BJ (cell line): ENCODE results near the gene CINP. TPM values are rescaled to one million over a fixed set of nuclear protein-coding genes. Genes with fewer than 3 reads are reported as not detected.
A peak's percentile ranks its signal among the peaks of the same experiment; 100 is the strongest.

Source experiments
- CTCF ChIA-PET: fragments of 350-600 bp; formaldehyde crosslinking; extraction: SDS; loops from one replicate; lab custom pipeline; 2021; ENCODE audit warnings: antibody characterized with exemption, inconsistent platforms; lab: Yijun Ruan, JAX
- POLR2A ChIA-PET: fragments of 300-600 bp; sonication (Branson Sonifier 250); formaldehyde crosslinking; extraction: SDS; loops from one replicate; lab custom pipeline; 2021; ENCODE audit warnings: antibody characterized with exemption; lab: Charles Lee
- DNase-seq: peaks from one replicate; pipeline ENCODE4 v3.0.0-alpha.2; 2011; ENCODE audit warnings: low read depth
- H3K27me3 ChIP-seq: 2 replicates; pipeline ENCODE4 v1.6.0; 2011; ENCODE audit warnings: low read length; ENCODE audit not compliant: control insufficient read depth, insufficient read depth
- H3K36me3 ChIP-seq: 2 replicates; pipeline ENCODE4 v1.5.1; 2011; ENCODE audit warnings: low read length; ENCODE audit not compliant: control insufficient read depth, insufficient read depth
- H3K4me3 ChIP-seq: 2 replicates; pipeline ENCODE4 v1.5.1; 2011; ENCODE audit warnings: low read depth, mild to moderate bottlenecking, control low read depth, low read length
- CTCF ChIP-seq: IDR thresholded peaks from 2 replicates; pipeline ENCODE4 v1.5.1; 2011; ENCODE audit warnings: low read depth, mild to moderate bottlenecking, control low read depth, inconsistent platforms, low read length, moderate library complexity; ENCODE audit not compliant: insufficient read depth
- polyA plus RNA-seq: library from polyadenylated mRNA; depleted of rRNA; stranded (reverse); fragments of >200 nt; gene quantifications from 2 replicates; pipeline ENCODE4 v1.2.3, GENCODE V29; 2011

CINP gene
- polyA plus RNA-seq, 1 experiment = 49.1 TPM

- DNase-seq = no peak
- Histone ChIP-seq H3K27me3 (no peaks in the 10 kb centered on the region), H3K4me3 (no peak overlapping the region), H3K36me3 (peaks cover 3% of the 10 kb centered on the region)
- ChIA-PET CTCF (interaction anchor here (1.1 to 1.6 kb wide), 4 partner anchors 10 to 360 kb away, joined by 3 to 7 read pairs (median 5); no protein-coding TSS in a partner anchor), POLR2A (no interaction called here)
- TF ChIP-seq CTCF = no peak
These were observed 41.0 kb downstream of the CINP start for GRCh38 chr14:102321456-102322422.

GRCh38 chr14:102320671-102321455 lies 41.8 kb downstream of the CINP start:
- Histone ChIP-seq H3K27me3 (no peaks in the 10 kb centered on the region), H3K36me3 (peaks cover under 1% of the 10 kb centered on the region), H3K4me3 (peak overlapping the region; percentile 65)
- POLR2A ChIA-PET = interaction anchor here (0.8 kb wide), 1 partner anchor 242 kb away, joined by 3 read pairs; no protein-coding TSS in a partner anchor
- CTCF ChIA-PET = interaction anchor here (1.0 to 1.6 kb wide), 4 partner anchors 10 to 359 kb away, joined by 3 to 7 read pairs (median 4); no protein-coding TSS in a partner anchor
- no peak for DNase-seq
- no peak for TF ChIP-seq CTCF

- no peaks in the 10 kb centered on the region for H3K27me3 ChIP-seq
These were observed 42.5 kb downstream of the CINP start for GRCh38 chr14:102320033-102320660.

GRCh38 chr14:102319351-102320032 lies 43.2 kb downstream of the CINP start, which contains the start of gene ZNF839:
Gene ZNF839 (plus strand): TSS chr14:102319746. CDS start chr14:102319766, 20 bp downstream.
- Histone ChIP-seq H3K4me3 (peak within 1 kb of the TSS; percentile 65), H3K27me3 (no peaks in the 10 kb centered on the region), H3K36me3 (no peaks in the 10 kb centered on the region)
- no peak for TF ChIP-seq CTCF
- DNase-seq = peak; percentile 28
- CTCF ChIA-PET = interaction anchor here (0.8 to 1.1 kb wide), 2 partner anchors 197 to 223 kb away, joined by 3 read pairs; no protein-coding TSS in a partner anchor
- POLR2A ChIA-PET = interaction anchor here (0.6 to 0.8 kb wide), 2 partner anchors 241 to 475 kb away, joined by 3 read pairs; no protein-coding TSS in a partner anchor

More at GRCh38 chr14:102320033-102320660, 42.5 kb downstream of the CINP start:
- Histone ChIP-seq H3K36me3 (no peaks in the 10 kb centered on the region), H3K4me3 (peak overlapping the region; percentile 65)
- no peak for TF ChIP-seq CTCF
- ChIA-PET CTCF (interaction anchor here (0.8 to 1.0 kb wide), 2 partner anchors 89 to 224 kb away, joined by 3 read pairs; no protein-coding TSS in a partner anchor), POLR2A (interaction anchor here (0.6 to 0.8 kb wide), 2 partner anchors 241 to 475 kb away, joined by 3 read pairs; no protein-coding TSS in a partner anchor)
- no peak for DNase-seq
